ENCODE data around the gene MGLL.
A peak's percentile ranks its signal among the peaks of the same experiment; 100 is the strongest.

Gene MGLL

DNA sequence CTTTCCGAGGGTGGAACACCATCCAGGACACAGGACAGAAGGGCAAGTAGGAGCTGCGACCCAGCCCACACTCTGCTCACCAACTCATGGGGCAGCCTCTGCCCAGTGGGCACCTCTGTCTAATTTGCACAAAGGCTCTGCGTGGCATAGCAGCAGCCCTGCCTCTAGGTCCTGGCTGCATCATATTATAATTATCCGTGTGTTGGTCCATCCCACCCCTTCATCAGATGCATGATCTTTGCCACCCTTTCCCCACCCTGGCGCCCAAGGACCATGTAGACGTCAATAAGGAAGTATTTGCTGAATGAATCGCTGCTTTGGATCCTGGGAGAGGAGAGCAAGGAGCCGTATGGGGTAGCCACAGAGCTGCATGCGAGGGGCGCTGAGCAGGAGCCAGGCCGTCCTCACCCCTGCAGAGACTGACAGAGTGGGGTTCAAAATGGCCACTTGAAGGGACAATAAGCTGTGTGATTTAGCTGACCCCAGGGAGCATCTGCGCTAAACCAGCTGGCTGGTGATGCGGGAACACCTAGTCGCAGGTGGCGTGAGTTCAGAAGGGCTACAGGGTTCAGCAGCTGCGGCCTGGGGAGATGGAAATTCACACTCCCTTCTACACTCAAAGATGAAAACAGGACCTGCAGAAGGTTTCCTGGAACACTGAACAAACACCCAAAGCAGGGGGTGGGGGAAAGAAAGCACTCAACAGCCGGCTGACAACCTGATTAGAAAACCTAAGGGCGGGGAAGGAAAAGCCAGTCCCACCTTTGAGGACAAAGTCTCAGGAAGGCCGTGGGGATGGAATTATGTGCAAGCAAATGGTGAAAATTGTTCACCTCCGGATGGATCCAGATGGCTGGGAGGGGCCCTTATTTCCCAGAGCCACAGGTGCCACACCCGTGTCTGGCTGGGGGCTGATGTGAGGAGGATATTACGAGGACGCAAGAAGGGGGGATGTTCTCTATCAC is 6.4 kb downstream of the MGLL start:
- no peak for DNase-seq
- H3K9ac ChIP-seq (ENCODE audit: low read length) = no peak overlapping the region
- H2BK120ac ChIP-seq (ENCODE audit: low read depth, low read length) = no peak overlapping the region
- no peak overlapping the region for H4K5ac ChIP-seq (ENCODE audit: low read length)
- no peaks in the 10 kb centered on the region for H3K27me3 ChIP-seq (ENCODE audit: insufficient read depth, low read length, poor library complexity)
- H3K18ac ChIP-seq (ENCODE audit: low read length) = no peak overlapping the region
- H3K79me2 ChIP-seq (ENCODE audit: control insufficient read depth, insufficient read depth, low read length) = no peaks in the 10 kb centered on the region
- H3K4me1 ChIP-seq (ENCODE audit: control insufficient read depth, low read depth, low read length) = no peaks in the 10 kb centered on the region
- no peak overlapping the region for H3K27ac ChIP-seq (ENCODE audit: low read depth, low read length)
- no peak overlapping the region for H3K4me3 ChIP-seq (ENCODE audit: low read length)
- no CpG with 5 or more reads among the region's 23 CpGs for WGBS (ENCODE audit: extremely low coverage, insufficient coverage, low lambda C conversion rate)
- H4K8ac ChIP-seq (ENCODE audit: low read depth, low read length) = no peak overlapping the region
- no peaks in the 10 kb centered on the region for H3K79me1 ChIP-seq (ENCODE audit: low read length)
- H2BK15ac ChIP-seq (replicated peaks; ENCODE audit: low read depth) = no peak overlapping the region
- H3K4me2 ChIP-seq (ENCODE audit: low read length) = no peak overlapping the region
- H3K23ac ChIP-seq (ENCODE audit: low read length) = no peak overlapping the region
- H3K36me3 ChIP-seq (ENCODE audit: control insufficient read depth, insufficient read depth, low read length) = no peaks in the 10 kb centered on the region
- H2BK5ac ChIP-seq (ENCODE audit: low read length) = no peak overlapping the region
- H3K4ac ChIP-seq (ENCODE audit: low read depth, low read length) = no peak overlapping the region
- H3K56ac ChIP-seq (ENCODE audit: low read length) = no peak overlapping the region
- H2AK5ac ChIP-seq (ENCODE audit: low read length) = no peak overlapping the region

DNA sequence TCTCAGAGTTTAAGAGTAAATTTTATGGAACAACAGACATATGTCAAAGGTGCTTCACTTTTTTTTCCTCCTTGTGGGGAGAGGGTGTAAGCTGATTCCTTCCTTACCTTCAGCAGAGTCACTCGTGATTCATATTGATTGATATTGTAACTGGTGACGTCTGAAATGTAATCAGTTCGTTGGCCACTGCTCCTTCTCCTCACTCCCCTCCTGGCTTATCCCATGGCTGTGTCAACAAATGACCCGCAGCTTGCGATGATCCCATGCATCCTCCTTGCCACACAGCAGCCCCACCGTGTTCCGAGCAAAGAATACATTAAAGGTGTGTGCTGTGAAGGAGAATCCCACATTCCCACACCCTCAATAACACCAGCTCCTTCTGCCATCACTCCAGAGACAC is 7.3 kb downstream of the MGLL start:
- Histone ChIP-seq H3K23ac (ENCODE audit: low read length) (no peak overlapping the region), H3K4me2 (ENCODE audit: low read length) (no peak overlapping the region), H3K27me3 (ENCODE audit: insufficient read depth, low read length, poor library complexity) (no peaks in the 10 kb centered on the region), H2BK15ac (replicated peaks; ENCODE audit: low read depth) (no peak overlapping the region), H2BK5ac (ENCODE audit: low read length) (no peak overlapping the region), H3K9ac (ENCODE audit: low read length) (no peak overlapping the region), H2BK120ac (ENCODE audit: low read depth, low read length) (no peak overlapping the region), H3K36me3 (ENCODE audit: control insufficient read depth, insufficient read depth, low read length) (no peaks in the 10 kb centered on the region), H3K79me2 (ENCODE audit: control insufficient read depth, insufficient read depth, low read length) (no peaks in the 10 kb centered on the region), H3K79me1 (ENCODE audit: low read length) (no peaks in the 10 kb centered on the region), H2AK5ac (ENCODE audit: low read length) (no peak overlapping the region), H3K56ac (ENCODE audit: low read length) (no peak overlapping the region), H4K8ac (ENCODE audit: low read depth, low read length) (no peak overlapping the region), H3K4me3 (ENCODE audit: low read length) (no peak overlapping the region), H4K5ac (ENCODE audit: low read length) (no peak overlapping the region), H3K4ac (ENCODE audit: low read depth, low read length) (no peak overlapping the region), H3K27ac (ENCODE audit: low read depth, low read length) (no peak overlapping the region), H3K18ac (ENCODE audit: low read length) (no peak overlapping the region), H3K4me1 (ENCODE audit: control insufficient read depth, low read depth, low read length) (no peaks in the 10 kb centered on the region)
- DNase-seq = no peak
- WGBS (ENCODE audit: extremely low coverage, insufficient coverage, low lambda C conversion rate) = no CpG with 5 or more reads among the region's 7 CpGs

DNA sequence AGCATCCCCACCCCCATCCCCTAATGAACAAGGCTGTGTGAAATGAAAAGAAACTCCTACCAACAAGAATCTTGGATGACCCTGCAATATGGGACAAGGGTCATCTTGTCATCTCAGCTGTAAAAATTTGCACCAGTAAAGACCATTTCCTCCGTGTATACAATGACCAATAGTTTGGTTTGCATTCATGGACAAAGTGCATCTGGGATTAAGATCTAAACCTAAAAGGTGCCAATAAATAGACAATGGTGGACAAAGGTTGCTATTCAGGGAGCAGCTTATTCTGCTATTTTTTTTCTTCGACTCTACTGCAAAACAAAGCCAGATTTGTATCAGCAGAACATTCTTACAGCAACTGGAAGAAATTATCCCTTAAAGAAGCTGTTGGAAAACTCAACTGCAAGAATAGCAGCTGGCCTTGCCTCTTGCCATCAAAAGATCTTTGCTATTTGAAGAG is 8.0 kb downstream of the MGLL start:
- Histone ChIP-seq H3K18ac (ENCODE audit: low read length) (no peak overlapping the region), H3K56ac (ENCODE audit: low read length) (no peak overlapping the region), H3K4ac (ENCODE audit: low read depth, low read length) (no peak overlapping the region), H3K36me3 (ENCODE audit: control insufficient read depth, insufficient read depth, low read length) (no peaks in the 10 kb centered on the region), H3K9ac (ENCODE audit: low read length) (no peak overlapping the region), H2BK120ac (ENCODE audit: low read depth, low read length) (no peak overlapping the region), H3K23ac (ENCODE audit: low read length) (no peak overlapping the region), H3K4me1 (ENCODE audit: control insufficient read depth, low read depth, low read length) (no peaks in the 10 kb centered on the region), H3K79me2 (ENCODE audit: control insufficient read depth, insufficient read depth, low read length) (no peaks in the 10 kb centered on the region), H3K4me3 (ENCODE audit: low read length) (no peak overlapping the region), H2BK5ac (ENCODE audit: low read length) (no peak overlapping the region), H3K4me2 (ENCODE audit: low read length) (no peak overlapping the region), H3K27ac (ENCODE audit: low read depth, low read length) (no peak overlapping the region), H2AK5ac (ENCODE audit: low read length) (no peak overlapping the region), H4K8ac (ENCODE audit: low read depth, low read length) (no peak overlapping the region), H3K27me3 (ENCODE audit: insufficient read depth, low read length, poor library complexity) (no peaks in the 10 kb centered on the region), H2BK15ac (replicated peaks; ENCODE audit: low read depth) (no peak overlapping the region), H4K5ac (ENCODE audit: low read length) (no peak overlapping the region), H3K79me1 (ENCODE audit: low read length) (no peaks in the 10 kb centered on the region)
- no CpG with 5 or more reads among the region's 2 CpGs for WGBS (ENCODE audit: extremely low coverage, insufficient coverage, low lambda C conversion rate)
- DNase-seq = no peak

DNA sequence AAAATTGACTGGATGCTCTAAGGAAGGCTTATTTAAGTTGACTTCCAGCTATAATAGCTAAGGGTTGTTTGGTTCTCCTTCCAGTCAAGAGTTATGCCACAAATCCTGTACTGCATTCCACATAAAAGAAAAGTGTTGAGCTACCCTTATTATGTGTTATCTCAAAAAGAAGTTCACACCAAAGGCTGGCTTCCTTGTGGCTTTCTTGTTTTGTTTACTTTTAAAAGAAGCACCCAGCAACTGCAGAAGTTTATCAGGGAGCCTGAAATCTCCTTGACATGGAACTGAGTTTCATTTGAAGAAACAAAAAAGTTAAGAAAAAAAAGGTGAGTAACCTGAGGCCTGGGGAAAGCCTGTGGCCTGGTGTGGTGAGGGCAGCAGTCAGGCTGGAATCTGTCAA is 10.2 kb downstream of the MGLL start:
- no peak overlapping the region for H4K8ac ChIP-seq (ENCODE audit: low read depth, low read length)
- no peaks in the 10 kb centered on the region for H3K27me3 ChIP-seq (ENCODE audit: insufficient read depth, low read length, poor library complexity)
- H3K79me1 ChIP-seq (ENCODE audit: low read length) = no peaks in the 10 kb centered on the region
- no peak overlapping the region for H3K9ac ChIP-seq (ENCODE audit: low read length)
- peak; percentile 29 for DNase-seq
- no peak overlapping the region for H3K4ac ChIP-seq (ENCODE audit: low read depth, low read length)
- H3K79me2 ChIP-seq (ENCODE audit: control insufficient read depth, insufficient read depth, low read length) = no peaks in the 10 kb centered on the region
- no peak overlapping the region for H3K4me2 ChIP-seq (ENCODE audit: low read length)
- no peak overlapping the region for H3K18ac ChIP-seq (ENCODE audit: low read length)
- no peak overlapping the region for H2AK5ac ChIP-seq (ENCODE audit: low read length)
- H3K56ac ChIP-seq (ENCODE audit: low read length) = no peak overlapping the region
- no peak overlapping the region for H3K4me3 ChIP-seq (ENCODE audit: low read length)
- H3K36me3 ChIP-seq (ENCODE audit: control insufficient read depth, insufficient read depth, low read length) = no peaks in the 10 kb centered on the region
- H3K27ac ChIP-seq (ENCODE audit: low read depth, low read length) = no peak overlapping the region
- H2BK120ac ChIP-seq (ENCODE audit: low read depth, low read length) = no peak overlapping the region
- H2BK15ac ChIP-seq (replicated peaks; ENCODE audit: low read depth) = no peak overlapping the region
- no peaks in the 10 kb centered on the region for H3K4me1 ChIP-seq (ENCODE audit: control insufficient read depth, low read depth, low read length)
- no peak overlapping the region for H4K5ac ChIP-seq (ENCODE audit: low read length)
- no peak overlapping the region for H2BK5ac ChIP-seq (ENCODE audit: low read length)
- H3K23ac ChIP-seq (ENCODE audit: low read length) = no peak overlapping the region

DNA sequence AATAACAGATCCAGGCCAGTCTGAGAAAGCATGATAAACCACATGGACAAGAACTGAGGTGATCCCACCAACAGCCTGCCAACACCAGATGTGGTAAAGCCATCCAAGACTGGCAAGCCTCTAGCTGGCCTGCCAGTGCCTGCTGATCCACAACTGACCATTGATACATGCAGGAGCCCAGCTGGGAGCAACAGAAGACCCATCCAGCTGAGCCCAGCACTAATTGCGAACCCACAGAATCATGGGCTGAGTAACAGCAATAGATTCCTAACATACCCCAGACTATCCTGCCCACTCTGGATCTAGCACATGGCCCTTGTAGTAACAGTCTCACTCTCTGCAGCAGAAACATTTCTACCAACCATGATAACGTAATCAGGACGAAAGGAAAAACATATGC is 10.6 kb downstream of the MGLL start:
- H3K4ac ChIP-seq (ENCODE audit: low read depth, low read length) = no peak overlapping the region
- H3K4me2 ChIP-seq (ENCODE audit: low read length) = no peak overlapping the region
- H3K4me1 ChIP-seq (ENCODE audit: control insufficient read depth, low read depth, low read length) = no peaks in the 10 kb centered on the region
- no peak overlapping the region for H3K56ac ChIP-seq (ENCODE audit: low read length)
- no peak overlapping the region for H3K23ac ChIP-seq (ENCODE audit: low read length)
- no peaks in the 10 kb centered on the region for H3K36me3 ChIP-seq (ENCODE audit: control insufficient read depth, insufficient read depth, low read length)
- H3K18ac ChIP-seq (ENCODE audit: low read length) = no peak overlapping the region
- no peak for DNase-seq
- no peaks in the 10 kb centered on the region for H3K79me2 ChIP-seq (ENCODE audit: control insufficient read depth, insufficient read depth, low read length)
- H2BK15ac ChIP-seq (replicated peaks; ENCODE audit: low read depth) = no peak overlapping the region
- no peak overlapping the region for H4K5ac ChIP-seq (ENCODE audit: low read length)
- H3K4me3 ChIP-seq (ENCODE audit: low read length) = no peak overlapping the region
- no peak overlapping the region for H3K9ac ChIP-seq (ENCODE audit: low read length)
- H3K79me1 ChIP-seq (ENCODE audit: low read length) = no peaks in the 10 kb centered on the region
- no peak overlapping the region for H4K8ac ChIP-seq (ENCODE audit: low read depth, low read length)
- H2BK120ac ChIP-seq (ENCODE audit: low read depth, low read length) = no peak overlapping the region
- WGBS (ENCODE audit: extremely low coverage, insufficient coverage, low lambda C conversion rate) = no CpG with 5 or more reads among the region's 3 CpGs
- no peaks in the 10 kb centered on the region for H3K27me3 ChIP-seq (ENCODE audit: insufficient read depth, low read length, poor library complexity)
- H2AK5ac ChIP-seq (ENCODE audit: low read length) = no peak overlapping the region
- no peak overlapping the region for H2BK5ac ChIP-seq (ENCODE audit: low read length)
- no peak overlapping the region for H3K27ac ChIP-seq (ENCODE audit: low read depth, low read length)

DNA sequence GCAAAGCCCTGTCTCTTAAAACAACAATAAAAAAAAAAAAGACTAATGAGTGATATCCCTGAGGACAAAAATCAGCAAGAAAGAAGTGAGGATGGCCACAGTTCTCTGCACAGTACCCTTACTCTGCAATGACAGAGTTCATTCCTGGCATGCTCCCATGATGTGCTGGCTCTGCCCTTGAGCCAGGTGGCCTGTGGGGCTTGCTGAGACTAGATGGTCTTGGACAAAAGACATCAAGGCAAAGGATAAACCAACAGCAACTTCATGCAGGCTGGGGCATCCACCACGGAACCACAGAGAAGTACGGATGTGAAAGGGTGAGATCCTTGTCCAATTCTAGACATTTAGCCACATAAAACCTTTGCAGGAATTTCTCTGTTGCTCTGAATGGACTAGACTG is 12.7 kb downstream of the MGLL start:
- H3K56ac ChIP-seq (ENCODE audit: low read length) = no peak overlapping the region
- no CpG with 5 or more reads among the region's 2 CpGs for WGBS (ENCODE audit: extremely low coverage, insufficient coverage, low lambda C conversion rate)
- no peak overlapping the region for H3K18ac ChIP-seq (ENCODE audit: low read length)
- no peak overlapping the region for H2BK15ac ChIP-seq (replicated peaks; ENCODE audit: low read depth)
- no peak overlapping the region for H2BK120ac ChIP-seq (ENCODE audit: low read depth, low read length)
- no peak overlapping the region for H3K23ac ChIP-seq (ENCODE audit: low read length)
- no peak overlapping the region for H4K8ac ChIP-seq (ENCODE audit: low read depth, low read length)
- no peak overlapping the region for H4K5ac ChIP-seq (ENCODE audit: low read length)
- no peak overlapping the region for H2AK5ac ChIP-seq (ENCODE audit: low read length)
- DNase-seq = no peak
- H3K79me1 ChIP-seq (ENCODE audit: low read length) = no peaks in the 10 kb centered on the region
- H3K27me3 ChIP-seq (ENCODE audit: insufficient read depth, low read length, poor library complexity) = no peaks in the 10 kb centered on the region
- no peak overlapping the region for H3K4me2 ChIP-seq (ENCODE audit: low read length)
- H3K9ac ChIP-seq (ENCODE audit: low read length) = no peak overlapping the region
- no peak overlapping the region for H3K4ac ChIP-seq (ENCODE audit: low read depth, low read length)
- H3K4me1 ChIP-seq (ENCODE audit: control insufficient read depth, low read depth, low read length) = no peaks in the 10 kb centered on the region
- H3K4me3 ChIP-seq (ENCODE audit: low read length) = no peak overlapping the region
- H3K27ac ChIP-seq (ENCODE audit: low read depth, low read length) = no peak overlapping the region
- H3K36me3 ChIP-seq (ENCODE audit: control insufficient read depth, insufficient read depth, low read length) = no peaks in the 10 kb centered on the region
- no peak overlapping the region for H2BK5ac ChIP-seq (ENCODE audit: low read length)
- no peaks in the 10 kb centered on the region for H3K79me2 ChIP-seq (ENCODE audit: control insufficient read depth, insufficient read depth, low read length)

Data from mesendoderm (in vitro differentiated cells).